ENCODE results near the gene TARBP2.
"Not testable (repeated sequence)": the region's sequence is repeated elsewhere in the genome, so short reads cannot be mapped to it uniquely, and the experiment has no call there.

The TARBP2 gene

DNA sequence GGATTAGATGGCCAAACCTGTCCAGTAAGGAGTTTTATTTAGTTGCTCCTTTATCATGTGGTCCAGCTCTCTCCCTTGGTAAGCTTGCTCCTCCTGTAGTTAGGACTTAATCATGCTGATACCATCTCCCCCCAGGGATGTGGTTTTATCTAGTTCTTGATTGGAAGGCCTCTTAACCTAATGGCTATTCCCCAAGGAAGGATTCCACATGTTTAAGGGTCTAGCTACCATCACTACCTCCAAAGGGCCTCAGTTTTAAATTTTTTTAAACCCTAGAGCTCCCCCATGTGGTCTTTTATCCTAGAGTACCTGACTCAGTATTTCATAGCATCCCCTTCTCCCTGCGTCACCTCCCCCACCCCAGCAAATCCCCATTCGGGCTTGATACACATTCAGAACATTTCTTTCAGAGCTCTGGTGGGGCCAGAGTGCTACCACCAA, 24.3 kb upstream of the TARBP2 start:
- DNase-seq (ENCODE audit: low read depth): no peak

DNA sequence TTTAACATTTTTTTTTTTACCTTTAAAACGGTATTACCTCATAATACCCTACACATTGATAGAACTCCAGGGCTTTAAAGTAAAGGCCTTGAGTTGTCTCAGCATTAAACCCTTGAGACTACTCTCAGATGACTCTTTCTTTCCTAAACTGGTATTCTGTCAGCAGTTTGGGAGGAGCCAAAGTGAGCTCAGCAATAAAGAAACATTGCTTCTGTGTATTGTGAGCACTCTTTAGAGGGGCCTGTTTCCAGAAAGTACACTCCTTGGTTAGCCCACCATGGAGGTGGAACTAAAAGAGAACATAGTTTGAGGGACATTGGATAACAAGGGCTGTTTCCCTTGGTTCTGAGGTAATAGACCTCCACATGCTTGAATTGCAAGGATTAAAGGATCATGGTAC, 22.2 kb upstream of the TARBP2 start:
- DNase-seq (ENCODE audit: low read depth): no peak

DNA sequence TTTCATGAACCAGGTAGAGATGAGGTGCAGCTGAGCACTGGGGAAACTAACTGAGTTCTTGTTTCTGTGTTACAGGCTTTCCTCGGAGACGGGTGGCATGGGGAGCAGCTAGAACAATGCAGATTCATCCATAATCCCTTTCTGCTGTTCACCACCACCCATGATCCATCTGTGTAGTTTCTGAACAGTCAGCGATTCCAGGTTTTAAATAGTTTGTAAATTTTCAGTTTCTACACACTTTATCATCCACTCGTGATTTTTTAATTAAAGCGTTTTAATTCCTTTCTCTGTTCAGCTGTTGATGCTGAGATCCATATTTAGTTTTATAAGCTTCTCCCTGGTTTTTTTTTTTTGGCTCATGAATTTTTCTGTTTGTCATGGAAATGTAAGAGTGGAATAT, 21.8 kb upstream of the TARBP2 start:
- no peak for DNase-seq (ENCODE audit: low read depth)

DNA sequence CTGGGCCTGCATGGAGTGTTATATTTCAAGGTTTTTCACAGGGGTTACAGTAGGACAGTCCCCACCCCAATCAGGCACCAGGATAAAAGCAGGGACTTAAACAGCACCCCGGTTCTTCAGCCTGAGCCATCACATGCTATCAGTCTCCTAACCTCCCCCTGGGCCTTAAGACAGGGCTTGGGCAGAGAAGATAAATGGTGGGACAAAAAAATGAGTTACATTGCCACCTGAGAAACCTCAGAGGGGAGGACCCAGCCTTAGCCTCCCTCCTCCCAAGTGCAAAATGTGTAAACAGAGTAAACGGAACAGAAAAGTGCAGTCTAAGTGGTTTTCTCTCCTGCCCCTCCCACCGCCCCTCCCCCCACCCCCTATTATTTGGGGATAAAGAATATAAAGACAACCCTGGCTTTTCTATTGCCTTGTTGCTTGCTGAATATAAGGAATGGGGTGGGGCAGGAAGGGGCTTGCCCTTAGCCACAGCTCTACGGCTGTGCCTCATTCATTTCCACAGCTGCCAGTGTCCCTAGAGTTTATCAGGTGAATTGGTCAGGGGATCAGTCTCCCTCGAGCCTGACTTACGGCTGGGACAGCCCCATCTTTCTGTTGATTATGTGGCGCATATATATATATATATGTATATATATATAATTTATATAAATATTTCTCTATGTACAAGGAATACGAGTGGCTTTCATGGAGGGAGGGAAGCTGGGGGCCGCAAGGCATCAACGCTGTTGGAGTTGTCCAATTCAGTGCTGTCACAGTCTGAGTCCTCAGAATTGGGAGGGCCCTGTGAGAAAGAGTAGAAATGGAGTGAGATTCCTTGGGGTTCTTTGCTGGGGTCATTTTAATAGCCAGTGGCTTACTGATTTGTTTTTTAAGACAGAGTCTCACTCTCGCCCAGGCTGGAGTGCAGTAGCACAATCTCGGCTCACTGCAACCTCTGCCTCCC, 20.3 kb upstream of the TARBP2 start:
- DNase-seq (ENCODE audit: low read depth): no peak

DNA sequence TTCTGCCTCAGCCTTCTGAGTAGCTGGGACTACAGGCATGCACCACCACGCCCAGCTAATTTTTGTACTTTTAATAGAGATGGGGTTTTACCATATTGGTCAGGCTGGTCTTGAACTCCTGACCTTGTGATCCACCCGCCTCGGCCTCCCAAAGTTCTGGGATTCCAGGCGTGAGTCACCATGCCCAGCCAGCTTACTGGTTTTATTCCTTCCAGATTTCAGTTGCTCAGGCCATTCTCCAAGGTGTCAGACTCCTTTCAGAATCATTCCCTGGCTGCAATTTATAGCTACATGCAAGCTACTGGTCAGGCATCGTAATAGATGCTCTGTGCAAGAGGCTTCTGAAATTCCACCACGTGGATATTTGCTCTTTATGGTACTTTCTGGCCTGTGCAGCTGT, 19.6 kb upstream of the TARBP2 start:
- not testable (repeated sequence) for DNase-seq (ENCODE audit: low read depth)

DNA sequence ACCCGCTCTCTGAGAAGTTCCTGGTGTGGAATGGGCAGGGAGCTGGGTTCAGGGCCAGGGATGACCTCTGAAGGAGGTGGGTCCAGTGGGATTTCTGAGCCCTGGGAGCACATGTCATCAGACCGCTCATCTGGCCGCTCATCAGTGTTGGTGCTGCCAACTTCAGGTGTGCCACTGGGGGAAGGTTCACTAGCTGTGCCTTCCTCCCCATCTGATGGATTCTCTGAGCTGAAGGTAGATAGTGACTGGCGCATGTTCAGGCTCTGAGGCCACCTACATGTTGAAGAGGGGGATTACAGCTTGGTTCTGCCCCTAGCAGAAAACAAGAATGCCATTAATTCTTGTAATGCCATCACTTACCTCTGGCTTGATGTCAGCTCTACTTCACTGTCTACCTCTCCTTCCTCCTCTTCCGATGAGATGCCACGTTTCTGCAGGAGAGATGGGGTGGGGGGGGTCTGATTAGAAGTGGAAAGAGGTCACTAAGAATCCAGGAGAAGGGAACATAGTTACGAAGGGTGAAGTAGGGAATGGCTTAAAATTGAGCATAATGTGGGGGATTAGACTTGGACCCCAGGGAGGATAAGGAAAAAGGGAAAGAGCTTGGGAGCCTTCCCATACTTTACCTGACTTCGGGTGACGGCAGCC, 19.0 kb upstream of the TARBP2 start:
- no peak for DNase-seq (ENCODE audit: low read depth)

DNA sequence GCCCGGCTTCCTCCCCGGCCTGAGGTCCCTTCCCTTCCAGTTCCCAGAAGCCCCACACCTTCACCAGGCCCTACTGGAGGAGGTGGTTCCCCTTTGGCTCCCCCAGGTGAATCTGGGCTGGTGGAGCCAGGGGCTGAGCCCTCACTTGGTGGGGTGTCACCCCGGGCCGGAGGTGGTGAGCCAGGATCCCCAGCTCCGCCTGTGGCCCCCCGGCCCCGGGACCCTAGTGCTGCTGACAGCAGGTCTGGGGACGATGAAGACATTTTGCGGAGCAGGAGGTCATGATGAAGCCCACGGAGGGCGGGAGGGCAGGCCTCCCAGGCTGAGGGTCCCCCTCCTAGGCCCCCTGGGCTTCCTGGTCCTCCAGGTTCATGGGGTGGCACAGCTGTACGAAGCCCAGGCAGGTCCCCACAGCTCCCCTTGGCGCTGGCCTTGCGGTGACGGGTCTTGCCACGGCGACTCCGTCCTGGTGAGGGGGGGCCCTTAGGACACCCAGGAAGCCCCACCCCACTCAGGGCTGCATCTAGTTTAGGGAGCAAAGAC, 18.4 kb upstream of the TARBP2 start:
- DNase-seq (ENCODE audit: low read depth): no peak

DNA sequence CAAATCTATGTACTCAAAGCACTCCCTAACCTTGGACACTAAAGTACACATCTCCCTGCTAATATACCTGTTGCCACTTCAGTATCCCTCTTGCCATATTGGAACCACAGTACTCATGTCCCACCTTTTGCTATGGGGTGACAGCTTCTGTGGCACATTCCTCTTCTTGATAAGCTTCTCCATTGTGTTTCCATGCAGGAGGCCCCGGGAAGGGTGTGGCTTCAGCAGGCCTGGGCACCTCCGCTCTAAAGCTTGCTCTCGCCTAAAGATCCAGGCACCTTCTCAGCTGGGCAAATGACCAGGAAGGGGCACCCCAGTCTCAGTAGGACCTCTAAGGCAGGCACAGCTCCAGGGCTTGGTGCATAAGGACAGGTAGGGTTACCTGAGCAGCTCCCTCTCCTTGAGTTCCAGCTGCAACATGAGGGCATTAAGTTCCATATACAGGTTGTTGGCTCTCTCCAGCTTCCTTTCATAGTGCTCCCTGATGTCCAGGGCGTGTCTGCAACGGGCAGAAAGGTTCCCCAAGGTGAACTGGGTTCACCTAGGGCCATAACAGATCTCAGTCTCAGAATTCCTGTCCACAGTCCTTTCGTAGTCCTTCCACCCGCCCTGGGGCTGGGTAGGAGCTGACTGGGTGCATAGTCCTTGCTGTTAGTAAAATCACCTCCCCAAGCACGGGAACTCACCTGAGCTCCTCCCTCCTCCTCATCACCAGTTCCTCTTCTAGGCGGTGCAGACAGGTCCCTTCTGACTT, 17.7 kb upstream of the TARBP2 start:
- no peak for DNase-seq (ENCODE audit: low read depth)

DNA sequence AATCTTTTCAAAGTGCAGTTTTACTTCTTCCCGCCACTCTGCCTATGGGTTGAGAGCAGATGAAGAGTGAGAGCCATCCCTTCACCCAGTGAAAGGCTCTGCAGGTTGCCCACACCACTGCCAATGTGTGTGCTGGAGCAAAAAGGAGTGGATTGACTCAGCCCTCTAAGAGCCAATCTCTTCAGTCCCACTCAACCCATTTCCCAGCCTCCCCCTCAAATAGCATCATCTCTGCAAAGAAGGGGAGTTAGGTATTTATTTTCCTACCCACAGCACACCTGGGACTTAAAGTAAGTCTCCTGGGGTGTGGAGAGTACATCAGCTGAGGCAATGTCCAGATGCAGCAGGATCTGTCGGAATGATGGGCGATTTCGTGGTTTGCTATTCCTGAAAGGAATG, 17.1 kb upstream of the TARBP2 start:
- no peak for DNase-seq (ENCODE audit: low read depth)

DNA sequence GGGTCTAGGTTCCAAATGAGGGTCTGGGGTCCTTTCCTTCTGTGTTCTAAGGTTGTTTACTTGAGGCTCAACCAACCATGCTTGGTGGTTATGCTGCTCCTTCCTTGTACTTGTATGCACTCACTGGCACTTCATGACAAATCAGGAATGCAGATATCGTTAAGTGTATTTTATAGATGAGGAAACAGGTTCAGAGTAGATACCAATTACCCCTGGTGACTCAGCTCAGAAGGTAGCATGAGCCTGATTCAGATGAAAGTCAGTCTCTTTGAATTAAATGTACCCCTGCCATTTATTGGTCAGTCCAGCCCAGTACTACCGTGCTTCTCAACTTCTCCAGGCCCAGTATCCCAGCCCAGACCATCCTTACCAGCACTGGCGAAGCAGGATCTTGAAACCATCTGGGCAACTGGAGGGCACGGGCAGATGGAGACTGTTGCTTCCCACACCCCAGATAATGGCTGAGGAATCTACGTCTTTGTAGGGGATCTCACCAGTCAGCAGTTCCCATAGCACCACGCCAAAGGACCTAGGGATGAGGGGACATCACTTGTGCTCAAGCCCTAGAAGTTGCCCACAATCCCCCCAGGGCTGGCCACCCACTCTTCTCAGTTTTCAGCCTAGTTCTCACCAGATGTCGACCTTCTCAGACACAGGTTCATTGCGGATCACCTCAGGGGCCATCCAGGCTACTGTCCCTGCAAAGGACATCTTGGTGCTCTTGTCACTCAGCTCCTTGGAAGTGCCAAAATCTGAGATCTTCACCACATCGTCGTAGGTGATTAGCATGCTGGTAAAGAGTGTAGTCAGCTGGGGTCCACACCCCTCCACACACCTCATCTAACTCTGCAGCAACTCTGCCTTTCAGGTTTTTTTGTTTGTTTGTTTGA, 16.2 kb upstream of the TARBP2 start:
- no peak for DNase-seq (ENCODE audit: low read depth)

DNA sequence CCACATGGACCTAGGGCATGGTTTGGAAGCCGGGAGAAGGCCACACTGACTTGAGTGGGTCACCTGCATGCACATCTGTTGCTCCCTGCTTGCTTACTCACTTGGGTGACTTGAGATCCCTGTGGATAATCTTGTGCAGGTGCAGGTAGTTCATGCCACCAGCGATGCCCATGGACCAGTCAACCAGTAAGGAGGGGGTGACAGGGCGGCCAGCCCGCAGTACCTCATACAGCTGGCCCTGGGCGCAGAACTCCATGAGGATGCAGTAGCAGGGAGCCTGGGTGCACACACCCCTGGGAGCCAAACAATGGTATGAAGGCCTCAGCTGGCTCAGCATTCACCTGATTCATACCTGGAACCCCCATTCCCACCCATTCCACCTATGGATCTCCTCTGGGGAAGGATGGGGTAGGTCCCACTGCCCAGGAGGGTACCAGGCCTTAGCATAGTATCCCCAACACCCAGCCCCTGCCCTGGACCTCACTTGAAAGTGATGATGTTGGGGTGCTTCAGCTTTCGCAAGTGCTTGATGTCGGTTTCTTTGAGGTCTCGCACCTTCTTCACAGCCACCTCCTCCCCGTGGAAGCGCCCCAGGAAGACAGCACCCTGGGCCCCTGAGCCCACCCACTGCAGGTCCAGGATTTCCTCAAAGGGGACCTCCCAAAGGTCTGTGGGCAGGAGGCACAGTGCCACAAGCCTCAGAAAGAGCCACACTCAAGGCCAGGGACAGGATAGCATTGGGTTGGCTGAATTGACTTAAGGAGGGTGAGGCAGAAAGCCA, 14.9 kb upstream of the TARBP2 start:
- DNase-seq (ENCODE audit: low read depth): no peak

DNA sequence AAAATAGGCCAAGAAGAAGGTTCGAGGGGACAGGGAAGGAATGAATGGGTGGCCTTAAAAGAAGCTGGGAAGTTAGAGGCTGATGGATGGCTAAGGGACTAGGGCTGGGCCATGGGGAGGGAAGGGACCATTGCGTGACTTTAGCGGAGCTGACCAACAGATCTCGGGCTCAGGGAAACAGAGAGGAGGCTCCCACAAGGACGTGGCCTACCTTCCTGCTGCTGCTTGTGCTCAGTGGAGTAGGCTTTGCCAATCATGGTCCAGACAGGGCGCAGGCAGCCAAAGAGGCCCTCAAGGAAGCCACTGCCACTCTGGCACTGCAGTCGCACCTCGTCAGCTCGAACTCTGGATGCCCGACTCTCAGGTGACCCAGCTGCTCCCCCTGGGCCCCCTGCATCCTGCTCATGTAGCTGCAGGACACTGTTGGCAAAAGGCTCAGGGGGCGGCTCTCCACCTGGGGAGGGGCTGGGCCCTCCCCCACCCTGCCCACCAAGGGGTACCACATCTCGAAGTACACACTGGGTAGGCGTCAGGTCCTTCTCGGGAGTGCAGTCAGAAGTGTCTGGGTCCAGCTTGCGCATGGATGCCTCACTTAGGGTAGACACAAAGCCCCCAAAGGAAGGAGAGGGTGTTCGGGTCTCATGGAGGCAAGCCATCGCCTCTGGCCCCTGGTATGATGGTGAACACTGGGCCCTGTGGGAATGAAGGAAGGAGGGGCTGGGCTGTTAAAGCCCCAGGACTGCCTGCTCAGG, 14.2 kb upstream of the TARBP2 start:
- DNase-seq (ENCODE audit: low read depth): no peak

DNA sequence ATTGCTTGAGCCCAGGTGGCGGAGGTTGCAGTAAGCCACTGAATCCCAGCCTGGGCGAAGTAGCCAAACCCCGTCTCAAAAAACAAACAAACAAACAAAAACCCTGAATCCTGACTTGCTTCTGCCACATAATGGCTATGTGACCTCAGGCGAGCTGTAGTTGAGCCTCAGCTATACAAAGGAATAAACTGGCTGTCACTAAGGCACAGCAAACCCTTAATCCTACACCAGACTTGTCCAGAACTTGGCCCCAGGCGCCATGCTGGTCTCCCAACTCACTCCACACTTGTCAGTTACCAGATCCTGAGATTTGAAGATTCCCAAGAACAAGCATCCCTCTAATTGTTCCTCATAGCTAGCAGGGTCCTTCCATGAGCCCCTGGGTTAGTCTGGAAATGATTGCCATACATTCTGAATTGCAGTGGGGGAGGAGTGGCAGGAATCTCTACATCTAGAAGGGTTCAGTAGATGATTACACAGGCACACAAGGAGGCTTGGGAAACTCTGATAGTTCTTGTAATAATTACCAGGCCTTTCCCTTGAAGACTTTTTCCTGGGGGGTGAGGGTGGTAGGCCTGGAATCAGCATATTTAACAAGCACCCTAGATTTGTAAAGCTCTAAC, 11.7 kb upstream of the TARBP2 start:
- no peak for DNase-seq (ENCODE audit: low read depth)

DNA sequence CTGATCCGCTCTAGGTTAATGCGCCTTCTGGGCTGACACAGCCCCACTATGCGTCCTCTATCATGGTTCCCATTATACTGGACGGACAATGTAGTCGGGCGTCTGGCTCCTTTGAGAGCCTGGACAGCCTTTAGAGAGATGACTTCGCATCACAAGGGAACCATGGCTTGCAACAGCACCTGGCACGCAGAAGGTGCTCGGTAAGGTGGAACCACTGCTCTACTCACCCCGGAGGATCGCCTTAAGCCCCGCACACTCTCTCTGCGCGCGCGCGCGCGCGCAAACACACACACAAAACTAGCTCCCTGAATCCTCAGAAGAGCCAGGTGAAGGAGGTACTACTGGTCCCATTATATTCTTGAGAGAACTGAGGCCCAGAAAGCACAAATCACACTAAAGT, 8.9 kb upstream of the TARBP2 start:
- no peak for DNase-seq (ENCODE audit: low read depth)

DNA sequence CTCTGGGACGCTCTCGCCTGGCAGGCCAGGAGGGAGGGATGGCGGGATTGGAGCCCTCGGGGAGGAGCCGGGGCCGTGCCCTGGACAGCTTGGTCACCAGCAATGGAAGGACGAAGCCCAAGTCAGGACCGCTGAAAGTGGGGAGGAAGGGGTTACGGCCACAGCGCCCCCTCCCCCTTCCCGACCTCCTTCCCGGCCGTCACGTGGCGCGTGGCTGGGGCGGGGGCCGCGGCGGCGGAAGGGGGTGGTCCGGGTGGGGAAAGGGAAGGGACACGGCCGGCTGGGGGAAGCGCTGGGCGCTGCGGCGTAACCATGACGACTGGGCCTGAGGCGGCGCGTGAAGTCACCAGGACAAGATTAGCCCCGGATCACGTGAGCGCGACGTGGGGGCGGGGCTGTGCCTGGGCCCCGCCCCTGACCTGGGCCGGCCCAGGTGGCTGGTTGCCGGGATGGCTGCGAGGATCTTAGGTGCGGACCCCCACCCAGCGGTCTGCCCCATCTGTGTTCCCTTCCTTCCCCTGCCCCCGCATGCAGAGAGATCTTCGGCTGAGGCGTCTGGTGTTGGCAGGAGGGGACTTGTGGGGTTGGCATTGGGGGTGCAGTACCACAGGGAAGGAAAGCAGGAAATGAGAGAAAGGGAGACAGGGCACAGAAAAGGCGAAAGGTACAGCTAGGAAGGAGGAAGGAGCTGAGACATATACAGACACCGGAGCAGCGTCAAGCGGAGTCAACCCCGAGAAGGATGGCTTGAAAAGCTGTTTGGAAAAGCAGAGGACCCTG, 8.1 kb upstream of the TARBP2 start:
- DNase-seq (ENCODE audit: low read depth): peak; percentile 72

DNA sequence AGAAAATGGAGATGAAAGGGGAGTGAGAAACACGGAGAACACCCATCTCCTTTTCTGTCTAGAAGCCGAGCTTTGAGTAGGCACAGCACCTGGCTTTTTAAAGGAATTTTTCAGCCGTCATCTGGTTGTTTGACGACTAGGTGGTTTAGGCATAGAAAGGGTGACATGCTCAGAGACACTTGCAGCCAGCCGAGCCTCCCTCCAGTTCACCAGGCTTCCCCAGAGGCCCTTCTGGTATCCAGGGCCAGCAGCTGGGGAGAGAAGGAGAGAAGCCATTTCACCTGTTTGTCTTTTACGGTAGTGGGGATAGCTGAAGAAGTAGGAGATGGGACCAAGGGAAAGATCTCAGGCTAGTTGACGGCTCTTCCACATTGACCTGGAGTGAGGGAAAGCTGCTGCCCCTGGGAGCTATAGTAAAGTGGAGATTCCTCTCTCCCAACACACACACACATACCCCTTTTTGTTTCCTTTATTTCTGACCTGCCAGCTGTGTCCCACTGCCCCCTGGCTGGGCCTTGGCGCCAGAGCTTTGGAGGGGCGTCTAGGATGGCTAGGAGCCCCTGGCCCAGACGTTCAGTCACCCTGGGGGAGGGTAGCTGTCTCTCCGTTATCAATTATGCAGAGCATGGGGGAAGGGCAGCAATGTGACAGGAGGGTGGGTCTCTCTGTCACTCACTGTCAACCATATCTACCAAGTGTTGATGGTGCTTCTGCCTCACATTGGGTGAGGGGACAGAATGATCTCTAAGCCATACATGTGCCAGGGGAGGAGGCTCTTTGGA, 7.3 kb upstream of the TARBP2 start:
- DNase-seq (ENCODE audit: low read depth): no peak

DNA sequence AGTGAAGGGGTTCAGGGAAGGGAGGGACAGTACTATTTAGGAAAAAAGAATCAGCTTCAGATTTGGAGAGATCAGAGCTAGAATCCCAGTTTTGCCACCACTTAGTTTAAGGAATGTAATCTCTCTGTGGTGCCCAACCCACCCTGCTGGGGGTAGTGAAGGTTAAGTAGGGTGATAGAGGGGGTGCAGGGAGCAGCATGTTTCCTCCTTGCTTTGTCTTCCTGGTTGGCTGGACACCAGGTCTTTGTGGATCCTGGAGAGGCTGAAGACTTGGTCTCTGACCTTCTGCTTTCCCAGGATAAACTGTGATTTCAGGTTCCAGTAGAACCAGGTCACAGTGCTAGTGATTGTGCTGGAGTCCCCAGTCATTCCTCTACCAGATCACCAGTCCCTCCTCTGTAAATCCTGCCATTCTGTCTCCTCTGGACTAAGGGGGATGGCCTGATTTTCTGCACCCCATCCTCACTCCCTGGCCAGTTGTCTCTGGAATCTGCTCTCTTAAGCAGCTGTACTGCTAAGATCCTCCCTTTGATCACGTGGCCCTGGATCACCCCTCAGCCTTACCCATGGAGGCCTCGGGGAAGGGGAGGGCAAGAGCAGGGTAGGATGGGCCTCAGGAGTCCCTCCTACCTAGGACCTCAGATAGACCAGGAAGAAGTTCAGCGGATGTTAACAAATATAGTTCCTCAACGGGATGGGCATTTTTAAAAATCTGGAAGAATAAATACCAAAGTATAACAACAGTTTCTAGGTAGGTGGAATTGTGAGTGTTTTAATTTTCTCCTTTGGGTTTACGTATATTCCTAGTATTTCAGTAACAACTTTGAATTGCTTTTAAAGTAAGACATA, 5.0 kb upstream of the TARBP2 start:
- no peak for DNase-seq (ENCODE audit: low read depth)
